ENCODE results near the gene KDM1A. TPM values are rescaled to one million over a fixed set of nuclear protein-coding genes. Genes with fewer than 3 reads are reported as not detected.

KDM1A gene
- total RNA-seq, 1 donor = 108 TPM

GRCh38 chr1:23118957-23119792 lies 99.9 kb downstream of the KDM1A start:
- no peak for TF ChIP-seq CTCF (IDR thresholded peaks at IDR 0.05; ENCODE audit: insufficient read depth, low read depth, low read length)
- peak overlapping the region; percentile 32 for H3K4me3 ChIP-seq (ENCODE audit: low read depth, low read length)
- peak; percentile 74 for DNase-seq (ENCODE audit: low read depth)

GRCh38 chr1:23120383-23120782 lies 101.1 kb downstream of the KDM1A start:
- H3K4me3 ChIP-seq (ENCODE audit: low read depth, low read length) = no peak overlapping the region
- no peak for TF ChIP-seq CTCF (IDR thresholded peaks at IDR 0.05; ENCODE audit: insufficient read depth, low read depth, low read length)
- no peak for DNase-seq (ENCODE audit: low read depth)

GRCh38 chr1:23122023-23122748 lies 102.9 kb downstream of the KDM1A start:
- TF ChIP-seq CTCF (IDR thresholded peaks at IDR 0.05; ENCODE audit: insufficient read depth, low read depth, low read length) = no peak
- DNase-seq (ENCODE audit: low read depth) = peak; percentile 88
- no peak overlapping the region for H3K4me3 ChIP-seq (ENCODE audit: low read depth, low read length)

GRCh38 chr1:23122796-23123195 lies 103.5 kb downstream of the KDM1A start:
- H3K4me3 ChIP-seq (ENCODE audit: low read depth, low read length) = no peak overlapping the region
- no peak for TF ChIP-seq CTCF (IDR thresholded peaks at IDR 0.05; ENCODE audit: insufficient read depth, low read depth, low read length)
- DNase-seq (ENCODE audit: low read depth) = no peak

GRCh38 chr1:23123528-23123927 lies 104.3 kb downstream of the KDM1A start:
- no peak for DNase-seq (ENCODE audit: low read depth)
- H3K4me3 ChIP-seq (ENCODE audit: low read depth, low read length) = no peak overlapping the region
- TF ChIP-seq CTCF (IDR thresholded peaks at IDR 0.05; ENCODE audit: insufficient read depth, low read depth, low read length) = no peak

GRCh38 chr1:23124259-23125026 lies 105.2 kb downstream of the KDM1A start:
- H3K4me3 ChIP-seq (ENCODE audit: low read depth, low read length) = no peak overlapping the region
- TF ChIP-seq CTCF (IDR thresholded peaks at IDR 0.05; ENCODE audit: insufficient read depth, low read depth, low read length) = no peak
- no peak for DNase-seq (ENCODE audit: low read depth)
